Left cardiac atrium (tissue), 4 donors: ENCODE results near the gene TTC39A. TPM values are rescaled to one million over a fixed set of nuclear protein-coding genes. Genes with fewer than 3 reads are reported as not detected.
"Not testable (repeated sequence)": the region's sequence is repeated elsewhere in the genome, so short reads cannot be mapped to it uniquely, and the experiment has no call there.

Source experiments
- ATAC-seq, 2 donors: fragments of 200-7000 bp; cut with Tn5 transposase; one replicate each; pipeline ENCODE4 v1.9.1; 2020; ENCODE audit warnings: mild to moderate bottlenecking in 2 of 2, moderate library complexity in 2 of 2
- DNase-seq: peaks from one replicate; pipeline ENCODE4 v3.0.0-alpha.2; 2020
- intact Hi-C, 2 donors: fragments of 100-400 bp; cut with DNase I; formaldehyde crosslinking; loops; one replicate each; pipeline versions ENCODE4 v1.14.1 to v1.15.1; 2022 to 2023
- total RNA-seq, 2 donors: library from RNA; stranded (reverse); fragmentation: NEBNext Ultra II Directional; extraction: Animal tissue kit (Norgen Biotek cat#: 25700); gene quantifications; one replicate each; pipeline ENCODE4 v1.2.1, GENCODE V29; 2021
- donor health status: DM: no; HTN: yes; CAD: no.
- donor health status: DM: no; HTN: yes; CAD: no; lungs with severe emphysema.
- donor health status: DM: yes; HTN: yes; CAD: no.
- donor health status: Dilated cardiomyopathy.

TTC39A gene
- total RNA-seq, 2 donors from 2014 or later, result 14.0 to 14.8 TPM

DNA sequence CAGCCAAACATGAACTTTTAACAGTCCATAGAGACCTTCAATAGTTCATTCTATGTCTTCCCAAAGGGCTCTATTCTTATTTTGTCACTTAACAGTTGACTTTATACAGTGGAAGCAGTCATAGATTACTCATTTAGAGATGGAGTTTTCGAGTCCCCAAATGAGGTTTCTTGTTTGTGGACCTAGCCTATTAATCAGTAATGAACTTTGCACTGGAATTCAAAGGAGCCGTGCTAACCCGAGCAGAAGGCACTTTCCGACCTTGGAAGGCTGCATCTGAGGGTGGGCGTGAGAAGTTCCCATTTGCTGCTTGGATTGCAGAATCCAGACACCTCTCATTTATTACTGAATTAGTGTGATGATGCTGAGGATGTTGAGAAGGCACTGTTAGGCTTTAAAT, 46.4 kb downstream of the TTC39A start:
- DNase-seq, result no peak
- intact Hi-C loops, result no loop called here
- ATAC-seq, result no peak

DNA sequence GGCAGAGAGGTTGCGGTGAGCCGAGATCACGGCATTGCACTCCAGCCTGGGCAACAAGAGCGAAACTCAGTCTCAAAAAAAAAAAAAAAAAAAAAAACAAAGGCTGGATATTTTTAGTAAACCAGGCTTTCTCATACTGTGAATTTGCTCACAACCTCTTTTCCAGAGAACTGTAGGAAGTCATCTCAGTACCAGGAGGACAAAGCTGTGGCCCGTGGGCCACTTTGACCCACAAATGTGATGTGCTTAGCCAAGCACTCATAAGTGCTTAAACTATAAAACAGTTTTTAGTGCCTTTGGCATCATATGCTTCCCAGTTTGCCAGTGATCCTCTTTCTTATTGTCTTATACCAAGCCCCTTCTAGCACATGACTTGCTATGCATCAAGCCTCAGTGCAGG, 47.8 kb downstream of the TTC39A start:
- intact Hi-C loops, result no loop called here
- ATAC-seq, result no peak
- no peak for DNase-seq

DNA sequence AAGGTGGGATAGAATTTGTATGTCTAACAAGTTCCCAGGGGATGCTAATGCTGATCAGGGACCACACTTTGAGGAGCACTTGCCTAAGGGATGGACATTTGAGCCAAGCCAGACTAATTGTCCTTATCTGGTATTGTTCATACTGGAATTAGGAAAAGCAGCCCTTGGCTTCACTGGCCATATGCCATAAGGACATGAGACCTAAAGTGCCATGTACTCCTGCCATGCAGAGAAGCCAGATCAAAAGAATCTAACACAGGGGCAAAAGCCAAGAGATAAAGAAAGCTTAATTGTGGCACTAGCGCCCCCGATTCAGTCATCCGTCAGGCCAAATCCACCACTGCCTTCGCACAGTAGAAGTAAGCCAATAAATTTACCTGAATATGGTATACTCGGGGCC, 48.6 kb downstream of the TTC39A start:
- intact Hi-C loops, result no loop called here
- ATAC-seq (peak in 1 of 2 donors; percentile 14), DNase-seq (no peak)

DNA sequence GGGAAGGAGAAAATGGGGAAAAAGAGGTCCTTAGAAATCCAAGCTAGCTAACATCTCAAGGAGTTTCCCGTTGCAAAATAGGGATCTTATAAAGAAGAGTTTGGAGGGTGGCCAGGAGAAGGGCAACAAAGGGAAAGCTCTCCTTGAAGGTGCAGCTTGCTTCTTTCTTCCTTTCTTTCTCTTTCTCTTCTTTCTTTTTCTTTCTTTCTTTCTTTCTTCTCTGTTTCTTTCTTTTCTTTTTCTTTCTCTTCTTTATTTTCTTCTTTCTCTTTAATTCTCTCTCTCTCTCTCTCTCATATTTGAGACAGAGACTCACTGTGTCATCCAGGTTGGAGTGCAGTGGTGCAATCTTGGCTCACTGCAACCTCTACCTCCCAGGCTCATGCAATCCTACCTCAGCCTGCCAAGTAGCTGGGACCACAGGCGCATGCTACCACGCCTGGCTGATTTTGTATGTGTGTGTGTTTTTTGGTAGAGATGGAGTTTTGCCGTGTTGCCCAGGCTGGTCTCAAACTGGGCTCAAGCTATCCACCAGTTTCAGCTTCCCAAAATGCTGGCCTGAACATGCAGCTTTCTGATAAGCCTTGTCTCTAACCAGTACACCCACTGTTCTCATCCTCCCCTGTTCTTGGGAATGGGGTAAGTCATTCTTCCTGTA, 49.9 kb downstream of the TTC39A start:
- intact Hi-C loops, result no loop called here
- peak in 1 of 2 donors; percentile 36 for ATAC-seq

DNA sequence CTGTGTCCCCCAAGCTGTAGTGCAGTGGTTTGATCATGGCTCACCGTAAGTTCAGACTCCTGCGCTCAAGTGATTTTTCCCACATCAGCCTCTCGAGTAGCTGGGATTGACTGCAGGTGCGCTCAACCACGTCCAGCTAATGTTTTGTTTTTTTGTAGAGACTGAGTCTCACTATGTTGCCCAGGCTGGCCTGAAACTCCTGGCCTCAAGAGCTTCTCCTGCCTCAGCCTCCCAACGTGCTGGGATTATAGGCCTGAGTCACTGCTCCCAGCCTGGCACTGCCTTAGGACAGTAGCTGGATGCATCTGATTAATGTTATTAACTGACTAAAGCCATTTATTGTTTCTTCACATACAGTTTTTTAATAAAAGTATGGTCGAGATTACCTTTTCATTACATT, 54.1 kb downstream of the TTC39A start:
- ATAC-seq (no peak), DNase-seq (no peak)
- intact Hi-C loops, result no loop called here

More for the DNA sequence above, 49.9 kb downstream of the TTC39A start:
- no peak for DNase-seq

DNA sequence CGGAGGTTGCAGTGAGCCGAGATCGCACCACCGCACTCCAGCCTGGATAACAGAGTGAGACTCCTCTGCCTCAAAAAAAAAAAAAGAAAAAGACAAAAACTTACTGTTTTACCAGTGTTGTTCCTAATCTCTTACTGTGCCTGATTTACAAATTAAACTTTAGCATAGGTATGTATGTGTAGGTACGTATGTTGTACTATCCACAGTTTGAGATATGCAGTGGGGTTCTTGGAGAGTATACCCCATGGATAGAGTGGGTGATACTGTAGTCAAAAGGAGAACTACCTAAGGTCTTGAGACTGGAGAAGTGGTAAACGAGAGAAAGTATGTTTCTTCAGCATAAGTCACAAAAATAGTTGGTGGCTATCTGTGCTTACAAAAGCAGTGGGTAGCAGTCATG, 55.7 kb downstream of the TTC39A start:
- intact Hi-C loops, result no loop called here
- ATAC-seq (no peak), DNase-seq (no peak)

DNA sequence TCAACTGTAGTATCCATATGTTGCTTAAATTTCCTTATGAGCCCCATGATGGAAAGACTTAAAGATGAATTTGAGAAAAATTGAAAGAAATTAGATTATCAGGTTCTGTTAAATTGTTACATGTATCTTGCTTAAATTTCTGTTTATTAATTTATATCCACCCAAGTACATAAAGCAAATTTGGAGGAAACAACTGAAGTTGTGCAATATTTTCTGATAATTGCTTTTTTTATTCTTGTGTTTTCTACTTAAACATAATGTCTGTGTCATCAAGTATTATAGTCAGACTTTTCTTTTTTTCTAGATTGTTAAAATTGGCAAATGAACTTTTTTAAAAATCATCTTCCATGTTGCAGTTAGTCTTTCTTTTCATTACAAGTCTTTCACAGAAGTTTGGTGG, 57.4 kb downstream of the TTC39A start:
- DNase-seq (no peak), ATAC-seq (no peak)
- intact Hi-C loops, result no loop called here

DNA sequence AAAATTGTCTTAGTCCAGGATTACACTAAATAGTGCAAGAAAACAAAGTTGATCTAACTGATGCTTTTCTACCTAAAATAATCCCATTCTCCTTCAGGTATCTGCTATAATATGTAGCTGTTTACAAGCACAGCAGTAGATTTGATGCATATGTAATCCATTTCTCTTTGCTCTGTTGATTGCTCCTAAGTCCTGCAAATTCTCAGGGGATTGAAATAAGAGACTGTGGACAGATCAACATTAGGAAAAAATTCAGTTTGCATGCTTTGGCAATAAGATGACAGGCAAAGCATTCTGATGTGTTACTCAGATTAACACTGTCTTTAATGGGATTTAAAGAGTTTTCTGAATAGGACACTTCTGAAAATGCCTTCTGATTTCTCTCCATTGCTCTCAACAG, 59.6 kb downstream of the TTC39A start:
- intact Hi-C loops, result no loop called here
- ATAC-seq (no peak), DNase-seq (no peak)

DNA sequence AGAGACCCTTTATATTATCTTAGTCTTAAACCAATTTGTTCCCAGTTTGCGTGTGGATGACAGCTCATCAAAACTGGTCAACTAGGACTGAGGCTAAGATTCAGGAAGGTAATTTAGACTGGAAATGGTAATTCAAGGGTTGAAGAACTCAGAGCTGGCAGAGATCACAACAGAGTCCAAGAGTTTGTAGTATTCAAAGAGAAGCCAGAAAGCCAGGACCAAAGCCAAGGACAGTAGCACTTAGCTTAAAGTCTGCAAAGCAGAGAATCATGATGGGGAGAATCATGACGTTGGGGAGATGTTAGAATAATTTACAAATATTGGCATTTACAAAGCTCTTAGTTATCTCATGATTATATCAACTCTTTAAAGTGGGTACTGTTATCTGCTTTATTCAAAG, 61.7 kb downstream of the TTC39A start:
- intact Hi-C loops, result no loop called here
- DNase-seq (no peak), ATAC-seq (peak in 1 of 2 donors; percentile 15)

DNA sequence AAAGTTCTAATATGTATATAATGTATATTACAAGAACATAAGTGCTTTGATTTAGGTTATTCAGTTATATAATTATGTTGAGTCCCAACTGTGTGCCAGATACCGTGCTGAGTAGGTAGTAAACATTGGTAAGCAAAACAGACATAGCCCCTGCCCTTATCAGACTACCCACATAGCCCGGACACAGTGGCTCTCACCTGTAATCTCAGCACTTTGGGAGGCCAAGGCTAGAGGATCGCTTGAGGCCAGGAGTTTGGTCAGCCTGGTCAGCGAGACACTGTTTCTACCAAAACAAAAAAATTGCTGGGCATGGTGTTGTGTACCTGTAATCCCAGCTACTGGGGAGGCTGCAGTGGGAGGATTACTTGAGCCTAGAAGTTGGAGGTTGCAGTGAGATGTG, 63.6 kb downstream of the TTC39A start:
- ATAC-seq, result no peak
- intact Hi-C loops, result no loop called here
- no peak for DNase-seq

DNA sequence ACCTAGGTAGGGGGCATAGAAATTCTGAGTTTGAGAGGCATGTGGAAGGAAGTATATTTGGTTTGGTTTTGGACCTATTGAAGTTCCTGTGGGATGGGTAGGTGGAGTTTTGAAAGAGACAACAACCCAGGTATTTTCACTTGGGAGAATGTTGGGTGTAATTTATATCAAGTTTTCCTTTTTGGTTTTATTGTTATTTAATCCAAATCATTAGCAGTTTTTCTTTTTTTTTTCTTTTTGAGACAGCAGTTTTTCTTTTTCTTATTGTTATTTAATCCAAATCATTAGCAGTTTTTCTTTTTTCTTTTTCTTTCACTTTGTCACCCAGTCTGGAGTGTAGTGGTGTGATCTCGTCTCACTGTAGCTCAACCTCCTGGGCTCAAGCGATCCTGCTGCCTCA, 64.2 kb downstream of the TTC39A start:
- ATAC-seq (no peak), DNase-seq (no peak)
- intact Hi-C loops, result no loop called here

DNA sequence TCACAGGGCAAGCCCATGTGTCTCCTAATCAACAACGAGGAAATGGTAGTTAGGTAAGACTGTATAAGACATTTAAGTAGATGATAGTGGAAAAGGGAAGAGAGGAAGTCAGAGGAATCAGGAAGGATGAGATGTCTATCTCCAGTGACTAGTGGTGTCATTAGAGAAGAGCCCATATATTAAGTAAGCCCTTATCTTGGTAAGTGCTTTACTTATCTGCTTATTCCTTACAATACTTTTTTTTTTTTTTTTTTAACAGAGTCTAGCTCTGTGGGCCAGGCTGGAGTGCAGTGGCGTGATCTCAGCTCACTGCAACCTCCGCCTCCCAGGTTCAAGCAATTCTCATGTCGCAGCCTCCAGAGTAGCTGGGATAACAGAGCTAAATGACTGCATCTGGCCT, 64.7 kb downstream of the TTC39A start:
- ATAC-seq, result no peak
- no peak for DNase-seq
- intact Hi-C loops, result no loop called here

DNA sequence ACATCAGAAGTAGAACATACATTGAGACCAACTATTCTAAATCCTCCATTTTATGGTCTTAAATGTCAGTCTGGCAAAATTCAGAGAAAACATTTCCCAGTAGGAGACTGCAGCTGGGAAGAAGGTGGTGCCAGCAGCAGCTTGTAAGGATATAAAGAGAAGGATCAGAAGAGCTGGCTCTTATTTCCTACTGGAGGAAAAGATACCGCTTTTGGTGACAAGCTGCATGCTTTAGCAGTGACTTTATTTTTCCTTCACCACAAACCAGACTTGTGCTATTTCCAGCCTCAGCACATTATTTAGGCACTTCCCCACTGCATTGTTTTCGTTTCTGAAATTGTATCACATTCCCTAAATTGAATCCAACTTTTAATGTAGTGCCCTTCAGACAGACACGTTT, 65.9 kb downstream of the TTC39A start:
- ATAC-seq, result peak; percentile 53 to 69
- no peak for DNase-seq
- intact Hi-C loops, result no loop called here

DNA sequence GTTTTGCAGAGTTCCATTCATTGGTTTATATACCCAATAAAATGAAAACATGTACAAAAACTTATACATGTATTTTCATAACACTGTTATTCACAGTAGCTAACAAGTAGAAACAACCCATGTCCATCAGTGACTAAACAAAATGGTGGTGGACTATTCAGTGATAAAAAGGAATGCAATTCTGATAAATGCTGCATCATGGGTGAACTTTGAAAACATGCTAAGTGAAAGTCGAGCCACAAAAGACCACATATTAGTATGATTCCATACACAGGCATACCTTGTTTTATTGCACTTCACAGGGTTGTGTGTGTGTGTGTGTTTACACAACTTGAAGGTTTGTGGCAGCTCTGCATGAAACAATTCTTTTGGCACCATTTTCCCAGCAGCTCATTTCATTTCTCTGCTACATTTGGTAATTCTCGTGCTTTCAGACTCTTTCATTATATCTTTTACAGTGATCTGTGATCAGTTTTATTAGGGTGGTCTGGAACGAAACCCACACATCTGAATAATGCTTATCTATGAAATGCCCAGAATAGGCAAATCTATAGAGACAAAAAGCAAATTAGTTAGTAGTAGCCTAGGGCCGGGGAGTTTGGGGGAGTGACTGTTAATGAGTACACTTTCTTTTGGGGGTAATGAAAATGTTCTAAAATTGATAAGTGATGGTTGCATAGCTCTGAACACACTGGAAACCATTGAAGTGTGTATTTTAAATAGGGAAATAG, 67.0 kb downstream of the TTC39A start:
- ATAC-seq (no peak), DNase-seq (no peak)
- intact Hi-C loops, result no loop called here

DNA sequence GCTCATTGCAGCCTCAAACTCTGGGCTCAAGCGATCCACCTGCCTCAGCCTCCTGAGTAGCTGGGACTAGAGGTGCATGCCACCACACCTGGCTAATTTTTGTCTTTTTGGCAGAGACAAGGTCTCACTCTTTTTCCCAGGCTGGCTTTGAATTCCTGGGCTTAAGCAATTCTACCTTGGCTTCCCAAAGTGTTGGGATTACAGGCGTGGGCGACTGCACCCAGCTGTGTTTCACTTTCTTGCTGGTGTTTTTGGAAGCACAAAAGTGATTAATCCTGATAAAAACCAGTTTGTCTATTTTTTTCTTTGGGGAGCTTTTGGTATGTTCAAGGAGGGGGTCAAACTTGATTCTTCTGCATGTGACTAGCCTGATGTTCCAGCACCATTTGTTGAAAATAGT, 75.0 kb downstream of the TTC39A start:
- intact Hi-C loops, result no loop called here
- DNase-seq (no peak), ATAC-seq (peak in 1 of 2 donors; percentile 14)

DNA sequence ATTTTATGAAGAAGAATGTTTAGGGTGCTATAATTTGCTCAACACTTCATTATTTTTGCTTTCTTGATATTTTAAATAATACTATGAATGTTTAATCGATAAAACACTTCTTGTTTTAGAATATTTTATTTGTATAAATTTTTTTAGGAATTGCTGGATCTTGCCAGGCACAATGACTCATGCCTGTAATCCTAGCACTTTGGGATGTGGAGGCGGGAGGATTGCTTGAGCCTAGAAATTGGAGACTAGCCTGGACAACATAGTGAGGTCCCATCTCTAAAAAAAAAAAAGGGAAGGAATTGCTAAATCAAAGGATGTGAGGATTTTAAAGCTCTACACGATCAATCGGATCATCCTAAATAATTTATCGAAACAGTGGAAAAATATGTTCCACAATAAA, 76.7 kb downstream of the TTC39A start:
- intact Hi-C loops, result no loop called here
- DNase-seq (no peak), ATAC-seq (peak in 1 of 2 donors; percentile 40)

DNA sequence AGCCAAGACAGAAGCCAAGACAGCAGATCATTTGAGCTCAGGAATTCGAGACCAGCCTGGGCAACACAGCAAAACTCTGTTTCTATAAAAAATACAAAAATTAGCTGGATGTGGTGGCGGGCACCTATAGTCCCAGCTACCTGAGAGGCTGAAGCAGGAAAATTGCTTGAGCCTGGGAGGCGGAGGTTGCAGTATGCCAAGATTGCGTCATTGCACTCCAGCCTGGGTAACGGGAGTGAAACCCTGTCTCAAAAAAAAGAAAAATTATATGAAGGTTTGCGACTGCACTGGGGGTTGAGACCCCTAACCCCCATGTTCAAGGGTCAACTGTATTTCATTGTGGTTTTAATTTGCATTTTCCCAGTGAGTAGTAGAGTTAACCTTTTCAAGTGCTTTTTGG, 78.0 kb downstream of the TTC39A start:
- no peak for ATAC-seq
- intact Hi-C loops, result no loop called here
- DNase-seq, result no peak

DNA sequence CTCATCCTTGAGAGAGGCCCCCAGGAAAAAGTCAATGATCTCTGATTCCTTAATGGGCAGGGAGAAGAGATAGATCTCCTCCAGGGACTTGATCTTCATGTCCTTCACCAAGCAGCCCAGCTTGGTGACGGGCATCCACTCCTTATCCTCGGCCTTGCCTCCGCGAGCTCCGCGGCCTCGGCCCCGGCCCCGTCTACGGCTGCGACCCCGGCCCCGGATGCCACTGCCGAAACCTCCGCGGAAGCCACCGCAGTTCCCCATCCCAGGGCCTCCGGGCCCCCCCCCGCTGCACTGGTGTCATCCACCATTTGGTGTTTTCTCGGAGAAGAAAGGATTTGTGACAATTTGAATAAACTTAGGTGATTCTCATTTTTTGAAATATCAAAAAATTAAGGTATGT, 79.2 kb downstream of the TTC39A start:
- ATAC-seq, DNase-seq, intact Hi-C loops: not testable (repeated sequence)

DNA sequence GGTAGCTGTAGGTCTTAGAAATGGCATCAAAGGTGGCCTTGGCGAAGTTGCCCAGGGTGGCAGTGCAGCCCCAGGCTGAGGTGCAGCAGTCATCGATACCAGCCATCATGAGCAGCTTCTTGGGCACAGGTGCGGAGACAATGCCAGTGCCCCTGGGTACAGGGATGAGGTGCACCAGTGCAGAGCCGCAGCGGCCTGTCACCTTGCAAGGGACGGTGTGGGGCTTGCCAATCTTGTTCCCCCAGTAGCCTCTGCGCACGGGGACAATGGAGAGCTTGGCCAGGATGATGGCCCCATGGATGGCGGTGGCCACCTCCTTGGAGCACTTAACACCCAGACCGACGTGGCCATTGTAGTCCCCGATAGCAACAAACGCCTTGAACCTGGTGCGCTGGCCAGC, 79.6 kb downstream of the TTC39A start:
- ATAC-seq, intact Hi-C loops, DNase-seq: not testable (repeated sequence)

DNA sequence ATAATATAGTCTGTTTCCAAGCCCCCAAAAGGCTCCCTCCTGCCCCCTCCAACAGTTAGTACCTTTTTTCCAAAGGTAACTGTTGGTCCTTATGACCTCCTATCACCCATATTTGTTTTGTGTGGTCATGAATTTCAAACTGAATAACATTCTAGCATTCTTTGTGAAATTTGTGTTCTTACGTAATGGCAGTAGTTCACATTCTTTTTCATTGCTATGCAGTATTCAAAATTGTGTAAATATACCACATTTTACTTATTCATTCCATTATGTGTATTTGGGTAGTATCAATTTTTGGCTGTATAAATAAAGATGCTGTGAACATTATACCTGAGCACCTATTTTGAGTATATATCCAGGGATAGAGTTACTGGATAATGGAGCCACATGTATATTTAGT, 80.9 kb downstream of the TTC39A start:
- DNase-seq (no peak), ATAC-seq (no peak)
- intact Hi-C loops, result no loop called here

DNA sequence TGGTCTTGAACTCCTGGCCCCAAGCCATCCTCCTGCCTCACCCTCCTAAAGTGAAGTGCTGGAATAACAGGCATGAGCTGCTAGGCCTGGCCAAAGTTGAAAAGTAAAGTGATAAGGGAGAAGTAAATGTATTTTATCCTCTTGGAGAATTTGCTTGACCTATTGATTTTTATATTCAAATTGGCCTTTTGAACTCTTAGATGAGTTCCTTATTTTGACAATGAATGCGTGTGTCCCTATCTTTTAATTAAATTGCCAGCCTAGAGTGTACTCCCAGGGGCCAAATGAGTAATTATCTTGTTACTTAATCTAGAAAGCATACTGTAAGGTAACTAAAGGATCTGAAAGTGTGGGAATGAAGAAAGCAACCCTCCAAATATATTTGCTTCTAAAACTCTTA, 82.9 kb downstream of the TTC39A start:
- intact Hi-C loops, result no loop called here
- ATAC-seq (peak in 1 of 2 donors; percentile 14), DNase-seq (no peak)
